GM21367 (cell line): ENCODE data around the gene APPBP2.
A peak's percentile ranks its signal among the peaks of the same experiment; 100 is the strongest.
"Not testable (repeated sequence)": the region's sequence is repeated elsewhere in the genome, so short reads cannot be mapped to it uniquely, and the experiment has no call there.

Experiments used
- ATAC-seq: cut with Tn5 transposase; IDR thresholded peaks from one replicate; pipeline ENCODE4 v1.9.1; 2021; ENCODE audit not compliant: unreplicated experiment

APPBP2 gene

DNA sequence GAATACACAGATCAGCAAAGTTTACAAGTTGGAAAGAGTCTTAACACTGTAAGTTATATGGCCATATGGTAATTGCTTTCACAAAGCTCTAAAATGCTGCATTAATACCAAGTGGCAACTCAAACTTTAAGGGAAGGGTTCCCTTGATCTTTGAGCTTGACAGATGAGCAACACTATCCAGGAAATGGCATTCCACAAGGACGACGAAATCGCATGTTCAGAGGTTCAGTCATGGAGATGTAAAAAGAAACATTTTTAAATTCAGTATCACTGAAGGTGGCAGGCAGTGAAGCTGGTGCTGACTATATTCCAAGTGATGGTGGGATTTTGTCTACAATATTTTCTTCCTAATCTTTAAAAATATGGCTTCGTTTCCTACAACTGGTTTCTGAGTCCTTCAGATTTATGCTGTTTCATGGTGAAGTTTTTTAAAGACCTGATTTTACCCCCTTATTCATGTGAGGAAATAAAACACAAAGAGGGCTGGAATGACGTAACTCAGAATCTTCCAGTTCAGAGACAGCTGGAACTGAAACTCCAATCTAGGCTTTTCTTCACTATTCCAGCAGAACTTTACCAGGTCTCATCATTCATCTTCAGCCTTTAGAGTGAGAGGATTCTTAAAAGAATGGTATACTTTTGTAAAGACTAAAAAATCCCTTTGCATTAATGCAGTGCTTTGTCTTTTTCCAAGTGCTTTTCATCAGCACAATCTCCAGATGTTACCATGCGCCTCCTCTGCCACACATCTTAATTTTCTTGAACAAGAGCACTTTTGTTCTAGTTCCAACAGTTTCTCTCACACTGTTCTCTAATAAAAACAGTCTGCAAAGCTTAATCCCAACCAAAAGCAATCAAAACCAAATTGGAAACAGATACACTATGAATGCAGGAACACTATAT, 83.5 kb downstream of the APPBP2 start:
- ATAC-seq, result no peak

DNA sequence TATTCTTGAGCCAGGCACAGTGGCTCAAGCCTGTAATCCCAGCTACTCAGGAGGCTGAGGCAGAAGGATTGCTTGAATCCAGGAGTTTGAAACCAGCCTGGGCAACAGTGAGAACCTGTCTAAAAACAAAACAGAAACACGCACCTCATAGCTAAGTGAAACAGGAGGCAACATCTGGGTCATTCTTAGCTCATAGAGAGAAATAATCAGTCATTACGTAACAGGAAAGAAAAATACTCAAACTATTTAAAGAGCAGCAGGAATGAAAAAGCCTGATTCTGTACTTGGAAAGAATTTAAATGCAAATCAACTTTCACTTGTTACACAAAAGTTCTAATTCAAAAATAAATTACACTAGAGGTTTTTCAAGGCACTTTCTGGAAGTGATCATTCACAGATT, 86.5 kb downstream of the APPBP2 start:
- no peak for ATAC-seq

DNA sequence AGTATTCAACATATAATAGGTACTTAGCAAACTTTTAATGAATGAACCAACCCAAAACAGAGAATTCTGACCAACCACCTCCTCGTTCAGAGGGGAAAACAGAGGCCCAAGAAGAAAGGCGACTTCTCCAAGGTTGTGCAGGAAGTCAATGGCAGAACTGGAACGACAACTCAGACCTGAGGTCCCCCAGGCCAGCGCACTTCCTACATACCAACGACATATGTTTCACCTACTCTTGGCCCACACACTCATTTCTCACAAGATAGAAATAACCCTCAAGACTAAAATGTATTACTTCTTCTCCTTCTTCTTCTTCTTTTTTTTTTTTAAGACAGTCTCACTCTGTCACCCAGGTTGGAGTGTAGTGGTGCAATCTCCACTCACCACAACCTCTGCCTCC, 89.4 kb downstream of the APPBP2 start:
- no peak for ATAC-seq

DNA sequence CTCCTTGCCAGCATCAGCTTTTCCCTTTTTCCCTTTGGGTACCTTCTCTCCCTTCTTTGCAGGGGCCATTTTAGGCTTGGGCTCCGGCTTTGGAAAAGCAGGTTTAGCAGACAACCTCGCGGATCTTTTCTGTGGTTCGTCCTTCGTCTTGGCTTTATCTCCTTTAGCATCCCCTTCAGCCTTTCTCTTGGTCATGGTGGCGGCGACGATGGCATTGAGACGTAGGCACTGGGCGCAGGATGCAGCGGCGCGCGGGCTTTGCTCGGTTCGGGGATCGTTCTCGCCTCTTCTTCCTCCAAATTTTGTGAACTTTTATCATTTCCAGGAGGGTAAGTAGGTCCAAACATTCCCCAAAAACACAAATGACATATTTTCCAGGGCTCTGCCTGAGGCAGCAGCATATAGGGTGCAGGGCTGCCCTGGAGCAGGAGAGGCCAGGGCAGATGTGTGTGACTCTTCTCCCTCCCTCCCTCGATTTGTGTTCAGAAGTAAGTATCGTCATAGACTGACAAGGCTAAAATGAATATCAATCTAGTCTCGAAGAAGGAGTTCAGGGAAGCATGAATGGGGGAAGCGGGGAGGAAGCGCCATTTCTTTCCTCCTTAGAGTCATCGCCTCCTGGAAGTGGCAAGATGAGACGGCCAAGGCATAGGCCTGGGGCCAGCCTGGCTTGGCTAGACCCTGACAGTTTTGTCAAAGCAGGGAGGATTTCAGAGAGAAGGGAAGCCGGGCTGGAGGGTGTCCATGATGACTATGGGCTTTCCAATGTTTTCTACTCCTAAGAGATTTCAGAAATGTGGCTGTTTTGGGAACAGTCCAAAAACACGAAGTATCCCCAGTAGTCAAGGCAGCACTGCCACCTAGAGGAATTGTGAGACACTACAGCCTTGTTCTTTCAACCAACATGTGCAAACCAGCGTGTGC, 90.5 kb downstream of the APPBP2 start:
- ATAC-seq, result no peak

DNA sequence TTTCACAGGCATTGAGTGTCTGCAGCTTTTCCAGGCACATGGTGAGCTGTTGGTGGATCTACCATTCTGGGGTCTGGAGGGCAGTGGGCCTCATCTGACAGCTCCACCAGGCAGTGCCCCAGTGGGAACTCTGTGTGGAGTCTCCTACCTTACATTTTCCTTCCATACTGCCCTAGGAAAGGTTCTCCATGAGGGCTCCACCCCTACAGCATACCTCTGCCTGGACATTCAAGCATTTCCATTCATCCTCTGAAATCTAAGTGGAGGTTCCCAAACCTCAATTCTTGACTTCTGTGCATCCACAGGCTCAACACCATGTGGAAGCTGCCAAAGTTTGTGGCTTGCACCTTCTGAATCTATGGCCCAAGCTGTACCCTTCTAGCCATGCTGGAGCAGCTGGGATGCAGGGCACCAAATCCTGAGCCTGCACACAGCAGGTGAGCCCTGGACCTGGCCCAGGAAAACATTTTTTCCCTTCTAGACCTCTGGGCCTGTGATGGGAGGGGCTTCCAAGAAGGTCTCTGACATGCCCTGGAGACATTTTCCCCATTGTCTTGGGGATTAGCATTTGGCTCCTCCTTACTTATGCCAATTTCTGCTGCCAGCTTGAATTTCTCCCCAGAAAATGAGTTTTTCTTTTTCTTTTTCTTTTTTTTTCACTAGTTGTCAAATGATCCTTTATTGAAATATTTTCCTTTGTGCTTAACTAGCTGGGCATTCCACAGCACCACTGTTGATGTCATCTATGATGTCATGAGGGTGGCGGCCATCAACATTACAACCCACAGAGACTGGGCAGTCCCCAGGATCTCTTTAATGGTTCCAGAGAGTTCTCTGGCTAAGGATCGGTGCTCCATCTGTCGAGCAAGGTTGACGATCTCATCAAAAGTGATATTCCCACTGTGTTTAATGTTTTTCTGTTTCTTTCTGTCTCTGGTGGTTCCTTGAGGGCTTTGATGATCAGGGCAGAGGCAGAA, 92.7 kb downstream of the APPBP2 start:
- ATAC-seq, result not testable (repeated sequence)

DNA sequence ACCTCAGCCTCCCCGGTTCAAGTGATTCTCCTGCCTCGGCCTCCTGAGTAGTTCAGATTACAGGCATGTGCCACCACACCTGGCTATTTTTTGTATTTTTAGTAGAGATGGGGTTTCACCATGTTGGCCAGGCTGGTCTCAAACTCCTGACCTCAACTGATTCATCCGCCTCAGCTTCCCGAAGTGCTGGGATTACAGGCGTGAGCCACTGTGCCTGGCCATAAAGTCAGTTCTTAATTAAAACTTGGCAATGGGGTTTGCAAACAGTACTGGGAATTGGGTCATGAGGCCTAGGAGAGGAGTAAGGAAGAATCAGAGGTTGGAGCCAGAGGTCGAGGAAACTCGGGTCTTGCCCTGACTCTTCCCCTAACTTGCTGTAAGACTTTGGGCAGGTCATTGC, 95.5 kb downstream of the APPBP2 start:
- ATAC-seq, result not testable (repeated sequence)

DNA sequence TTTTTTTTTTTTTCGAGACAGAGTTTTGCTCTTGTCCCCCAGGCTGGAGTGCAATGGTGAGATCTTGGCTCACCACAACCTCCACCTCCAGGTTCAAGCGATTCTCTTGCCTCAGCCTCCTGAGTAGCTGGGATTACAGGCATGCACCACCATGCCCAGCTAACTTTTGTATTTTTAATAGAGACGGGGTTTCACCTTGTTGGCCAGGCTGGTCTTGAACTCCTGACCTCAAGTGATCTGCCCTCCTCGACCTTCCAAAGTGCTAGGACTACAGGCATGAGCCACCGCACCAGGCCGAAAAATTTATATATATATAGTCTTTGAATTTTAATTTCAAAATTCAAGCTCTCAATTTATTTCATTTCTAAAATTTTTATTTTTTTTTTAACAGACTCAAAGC, 97.6 kb downstream of the APPBP2 start:
- ATAC-seq, result not testable (repeated sequence)

DNA sequence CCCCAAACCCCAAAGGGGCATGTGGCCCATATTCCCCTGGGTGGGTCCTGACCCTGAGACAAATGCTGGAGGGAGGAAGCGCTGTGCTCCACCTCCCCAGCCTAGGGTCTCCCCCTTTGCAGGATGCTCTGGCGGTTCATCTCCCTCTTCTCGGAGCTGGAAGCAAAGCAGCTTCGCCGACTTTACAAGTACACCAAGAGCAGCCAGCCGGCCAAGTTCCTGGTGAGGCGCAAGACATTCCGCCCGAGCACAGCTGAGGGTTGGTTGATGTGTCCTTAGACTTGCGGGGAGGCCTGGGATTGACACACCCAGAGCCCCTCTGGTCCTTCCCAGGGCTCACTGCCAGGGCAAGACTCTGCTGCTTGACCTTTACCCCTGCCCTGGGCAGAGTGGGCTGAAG, 99.4 kb downstream of the APPBP2 start:
- ATAC-seq, result no peak

DNA sequence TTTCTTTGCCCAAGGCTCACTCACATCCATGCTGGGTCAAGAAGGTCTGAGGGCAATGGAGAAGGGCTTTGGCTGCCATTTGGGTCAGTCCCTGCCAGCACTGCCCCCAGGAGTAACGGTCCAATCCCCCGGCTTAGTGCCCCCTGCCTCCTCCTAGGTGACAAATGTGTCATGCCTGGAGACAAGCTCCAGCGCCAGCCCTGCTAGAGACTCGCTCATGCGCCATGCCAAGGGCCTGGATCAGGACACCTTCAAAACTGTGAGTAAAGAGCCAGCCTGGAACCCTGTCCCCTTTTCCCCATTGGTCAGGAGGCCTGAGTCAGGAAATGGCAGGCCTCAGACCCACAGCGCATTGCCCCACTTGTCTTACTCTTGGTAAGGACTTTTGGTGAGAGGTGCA, 100.4 kb downstream of the APPBP2 start:
- no peak for ATAC-seq

DNA sequence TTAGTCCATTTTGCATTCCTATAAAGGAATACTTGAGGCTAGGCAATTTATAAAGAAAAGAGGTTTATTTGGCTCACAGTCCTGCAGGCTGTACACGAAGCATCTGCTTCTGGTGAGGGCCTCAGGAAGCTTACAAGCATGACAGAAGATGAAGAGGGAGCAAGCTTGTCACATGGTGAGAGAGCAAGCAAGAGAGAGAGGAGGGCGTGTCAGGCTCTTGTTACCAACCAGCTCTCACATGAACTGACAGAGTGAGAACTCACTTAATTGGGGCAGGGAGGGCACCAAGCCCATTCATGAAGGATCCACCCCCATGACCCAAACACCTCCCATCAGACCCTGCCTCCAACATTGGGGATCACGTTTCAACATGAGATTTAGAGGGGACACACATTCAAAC, 102.2 kb downstream of the APPBP2 start:
- ATAC-seq, result no peak

DNA sequence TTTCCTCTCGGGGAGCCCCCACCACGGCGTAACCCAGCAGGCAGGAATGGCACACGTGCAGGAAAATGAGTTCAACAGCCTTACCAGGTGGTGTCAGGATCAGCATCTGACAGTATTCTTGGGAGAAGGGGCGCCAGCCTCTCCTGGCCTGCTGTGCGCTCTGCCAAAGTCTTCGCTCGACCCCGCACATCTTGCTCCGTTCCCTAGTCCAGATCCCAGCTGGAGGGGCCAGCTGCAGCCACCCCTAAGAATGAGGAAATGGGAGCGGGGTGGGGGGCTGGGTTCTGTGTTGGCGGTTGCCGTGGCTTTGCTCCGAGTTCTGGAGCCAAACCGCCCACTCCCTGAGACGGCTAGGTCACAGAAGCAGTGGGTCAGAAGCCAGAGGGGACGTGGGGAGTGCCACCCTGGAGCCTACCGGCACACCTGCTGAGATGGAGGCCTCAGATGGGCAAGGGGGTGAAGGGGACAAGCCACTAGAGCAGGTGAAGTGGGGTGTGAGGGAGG, 103.8 kb downstream of the APPBP2 start, which contains the start of gene CHCT1:
Gene CHCT1 (plus strand): TSS at position 328 of the 504 bp plus-strand sequence. CDS start 104 bp downstream, at position 432.
- ATAC-seq, result no peak

DNA sequence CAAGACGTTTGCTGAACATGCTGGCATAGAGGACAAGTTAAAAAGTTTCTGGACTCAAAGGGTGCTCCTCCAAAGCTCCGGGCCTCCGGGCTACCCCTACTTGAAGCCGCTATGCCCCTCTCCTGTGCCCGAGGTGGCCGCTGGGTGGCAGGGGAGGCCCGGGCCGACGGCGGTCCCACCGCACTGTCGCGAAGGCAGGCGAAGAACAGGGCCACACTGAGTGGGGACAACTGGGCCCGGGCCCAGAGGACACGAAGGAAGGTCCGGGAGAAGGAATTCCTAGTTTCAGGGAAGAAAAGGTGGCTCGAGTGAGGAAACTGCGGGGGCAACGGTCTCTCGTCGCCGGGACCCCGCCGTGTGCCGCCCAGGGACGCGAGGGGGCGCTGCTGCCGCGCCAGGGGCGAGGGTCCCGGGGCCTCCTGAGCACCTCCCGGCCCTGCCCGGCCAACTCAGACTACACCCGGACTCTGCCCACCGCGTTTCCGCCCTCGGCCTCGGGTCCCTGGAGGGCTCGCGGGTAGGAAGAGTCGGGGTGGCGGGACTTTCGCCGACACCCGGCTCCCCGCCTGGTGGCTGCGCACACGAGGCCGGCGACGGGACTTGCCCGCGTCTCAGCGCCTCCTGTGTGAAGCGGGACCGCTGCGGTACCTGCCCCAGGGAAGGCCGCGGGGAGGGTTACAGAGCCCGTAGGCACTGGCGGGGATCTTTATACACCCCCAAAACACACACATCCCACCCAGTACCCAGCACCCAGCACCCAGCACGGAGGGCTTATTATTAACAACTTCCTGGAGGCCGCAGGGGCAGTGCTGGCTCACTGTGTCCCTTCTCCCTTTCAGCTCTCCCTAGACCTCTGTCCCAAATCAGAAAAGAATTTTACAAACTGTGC, 104.5 kb downstream of the APPBP2 start:
- peak; percentile 87 for ATAC-seq

DNA sequence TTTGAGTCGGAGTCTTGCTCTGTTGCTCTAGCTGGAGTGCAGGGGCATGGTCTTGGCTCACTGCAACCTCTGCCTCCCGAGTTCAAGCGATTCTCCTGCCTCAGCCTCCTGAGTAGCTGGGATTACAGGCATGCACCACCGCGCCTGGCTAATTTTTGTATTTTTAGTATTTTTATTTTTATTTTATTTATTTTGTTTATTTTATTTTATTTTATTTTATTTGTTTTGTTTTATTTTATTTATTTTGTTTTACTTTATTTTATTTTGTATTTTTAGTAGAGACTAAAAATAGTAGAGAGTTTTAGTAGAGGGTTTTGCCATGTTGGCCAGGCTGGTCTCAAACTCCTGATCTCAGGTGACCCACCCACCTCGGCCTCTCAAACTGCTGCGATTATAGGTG, 106.2 kb downstream of the APPBP2 start:
- ATAC-seq, result not testable (repeated sequence)

DNA sequence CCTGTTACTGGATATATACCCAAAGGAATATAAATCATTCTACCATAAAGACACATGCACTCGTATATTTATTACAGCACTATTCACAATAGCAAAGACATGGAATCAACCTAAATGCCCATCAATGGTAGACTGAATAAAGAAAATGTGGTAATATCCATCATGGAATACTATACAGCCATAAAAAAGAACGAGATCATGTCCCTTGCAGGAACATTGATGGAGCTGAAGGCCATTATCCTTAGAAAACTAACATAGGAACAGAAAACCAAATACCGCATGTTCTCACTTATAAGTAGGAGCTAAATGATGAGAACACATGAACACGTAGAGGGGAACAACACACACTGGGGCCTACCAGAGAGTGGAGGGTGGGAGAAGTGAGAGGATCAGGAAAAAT, 107.0 kb downstream of the APPBP2 start:
- ATAC-seq, result not testable (repeated sequence)

DNA sequence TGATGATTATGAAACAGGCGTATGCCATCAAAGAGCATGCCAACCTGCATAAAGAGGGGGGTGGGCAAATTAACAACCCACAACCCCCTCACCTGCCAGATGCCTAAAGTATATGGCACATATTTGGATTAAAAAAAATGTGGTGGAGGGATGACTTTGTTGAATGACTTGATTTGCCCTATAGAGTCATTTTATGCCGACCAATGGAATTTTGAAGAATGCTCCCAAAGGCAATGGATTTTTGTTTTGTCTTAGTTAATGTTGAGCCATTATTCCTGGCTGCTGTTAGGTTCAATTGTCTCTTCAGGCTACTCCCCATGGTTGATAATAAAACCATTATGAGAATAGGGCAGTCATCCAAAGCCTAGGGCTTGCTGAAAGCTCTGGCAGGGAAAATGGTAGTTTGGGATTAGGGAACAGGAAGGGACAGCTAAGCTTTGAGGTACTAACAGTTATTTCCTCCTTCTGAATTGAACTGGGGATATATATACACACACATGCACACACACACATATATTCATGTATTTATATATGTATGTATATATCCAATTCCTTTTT, 109.6 kb downstream of the APPBP2 start:
- no peak for ATAC-seq

DNA sequence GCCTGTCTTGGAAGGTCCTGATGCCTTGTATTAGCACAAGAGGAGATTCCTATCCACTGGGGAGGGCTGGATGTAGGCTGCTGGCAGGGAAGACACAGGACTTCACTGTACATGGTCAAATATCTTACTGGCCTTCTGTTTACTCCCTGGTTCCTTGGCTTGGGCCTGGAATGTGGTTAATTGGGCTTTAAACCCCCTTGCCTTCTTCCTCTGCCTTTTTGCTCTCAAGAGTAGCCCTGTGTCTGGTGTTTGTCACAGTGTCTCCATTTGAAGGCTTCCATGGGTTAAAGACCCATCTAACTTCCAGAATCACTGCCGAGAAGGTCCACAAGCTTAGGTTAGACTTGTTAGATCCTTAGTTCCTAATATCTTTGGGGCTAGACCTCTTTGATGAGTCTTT, 110.9 kb downstream of the APPBP2 start:
- no peak for ATAC-seq

DNA sequence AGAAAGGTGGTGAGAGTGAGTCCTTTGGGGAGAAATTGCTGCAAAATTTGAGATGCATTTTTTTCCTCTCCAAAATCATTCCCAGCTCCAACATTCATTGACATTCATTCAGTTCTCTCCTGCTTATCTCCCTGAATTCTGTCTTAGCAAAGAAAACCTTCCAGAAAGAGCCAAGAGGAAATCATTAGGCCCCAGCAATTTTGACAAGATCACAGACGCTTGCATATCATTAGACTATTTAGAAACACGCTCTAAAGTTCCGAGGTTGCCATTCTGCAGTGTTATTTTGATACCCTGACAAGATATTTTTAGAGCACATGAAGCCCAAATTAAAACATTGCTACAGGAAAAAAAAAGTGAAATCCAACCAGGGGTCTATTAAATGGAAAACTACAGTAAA, 113.3 kb downstream of the APPBP2 start:
- ATAC-seq, result no peak

DNA sequence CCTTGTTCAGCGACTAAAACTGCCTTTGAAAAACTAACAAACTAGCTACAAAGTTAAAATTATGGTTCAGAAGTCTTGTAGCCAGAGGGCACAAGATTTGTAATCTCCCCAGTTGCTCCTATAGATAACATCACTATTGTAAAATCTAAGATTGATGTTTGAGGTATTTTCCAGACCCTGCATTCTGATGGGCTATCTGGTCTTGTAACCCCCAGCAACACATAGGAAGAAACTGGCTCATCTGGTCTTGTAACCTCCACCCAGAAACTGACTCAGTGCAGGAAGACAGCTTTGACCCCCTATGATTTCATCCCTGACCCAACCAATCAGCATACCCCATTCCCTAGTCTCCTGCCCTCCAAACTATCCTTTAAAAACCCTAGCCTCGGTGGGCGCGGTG, 116.0 kb downstream of the APPBP2 start:
- ATAC-seq, result no peak

DNA sequence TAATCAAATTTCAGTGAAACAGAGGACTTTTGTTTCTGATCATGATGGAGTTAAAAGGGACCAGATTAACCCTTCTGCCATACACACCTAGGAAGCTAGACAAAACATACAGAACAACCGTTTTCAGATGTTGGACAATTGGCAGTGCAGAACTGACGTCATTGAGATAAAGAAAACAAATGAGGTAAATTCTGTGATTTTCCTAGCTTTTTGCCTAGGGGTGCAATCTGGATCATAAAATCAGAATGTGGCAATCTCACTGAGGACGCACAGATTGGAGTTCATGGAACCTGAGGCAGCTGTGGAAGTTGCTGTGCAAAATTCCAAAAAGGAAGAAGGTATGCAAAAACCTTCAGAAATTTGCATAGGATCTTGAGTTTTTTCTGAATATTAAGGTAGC, 119.2 kb downstream of the APPBP2 start:
- no peak for ATAC-seq
